ENCODE results near the gene FAU.

FAU gene

DNA sequence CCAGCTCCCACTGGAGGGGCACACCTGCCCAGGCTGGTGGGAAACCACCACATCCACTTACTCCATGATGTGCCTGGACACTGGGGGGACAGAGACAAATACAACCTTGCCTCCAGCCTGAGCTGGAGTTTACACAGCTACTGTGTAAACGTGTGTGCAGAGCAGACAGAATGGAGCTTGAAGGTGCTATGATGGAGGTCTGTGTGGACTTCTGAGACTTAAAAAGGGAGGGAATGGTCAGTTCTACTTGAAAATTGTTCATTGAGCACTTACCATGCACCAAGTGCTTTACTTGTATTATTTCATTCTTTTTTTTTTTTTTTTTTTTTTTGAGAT, 49.3 kb downstream of the FAU start:
- no peak for DNase-seq

DNA sequence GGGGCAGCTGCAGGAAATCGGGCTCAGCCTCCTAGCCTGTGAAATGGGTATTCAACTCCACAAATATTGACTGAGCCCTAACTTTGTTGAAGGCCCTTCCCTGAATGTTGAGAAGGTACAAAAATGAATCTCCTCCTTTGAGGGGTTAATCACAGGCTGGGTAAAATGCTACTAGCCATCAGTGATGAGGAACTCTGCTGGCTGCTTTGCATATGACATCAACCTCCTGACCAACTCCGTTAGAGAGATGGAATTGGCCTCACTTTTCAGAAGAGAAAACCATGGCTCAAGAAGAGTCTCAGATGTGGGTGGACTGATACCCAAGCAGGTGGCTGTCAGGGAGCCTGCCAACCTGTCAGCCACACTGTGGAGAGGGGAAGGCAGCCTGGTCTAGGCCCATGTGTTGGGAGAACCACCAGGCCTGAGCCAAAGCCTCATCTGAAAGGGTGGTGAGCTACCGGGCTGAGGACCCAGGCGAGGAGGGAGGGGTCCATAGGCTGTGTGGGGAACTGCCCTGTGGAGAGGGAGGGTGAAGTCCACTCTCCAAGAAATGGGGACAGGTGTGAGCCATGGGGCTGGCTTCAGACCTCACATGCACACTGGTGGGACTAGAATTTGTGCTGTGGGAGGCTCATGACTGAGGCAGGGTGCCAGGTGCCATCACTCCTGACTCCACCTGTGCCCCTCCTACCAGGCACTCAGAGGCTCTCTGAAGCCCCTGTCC, 49.9 kb downstream of the FAU start:
- DNase-seq = no peak
